Measurements from ENCODE around the gene GAGE12G.
"Not testable (repeated sequence)": the region's sequence is repeated elsewhere in the genome, so short reads cannot be mapped to it uniquely, and the experiment has no call there.

DNA sequence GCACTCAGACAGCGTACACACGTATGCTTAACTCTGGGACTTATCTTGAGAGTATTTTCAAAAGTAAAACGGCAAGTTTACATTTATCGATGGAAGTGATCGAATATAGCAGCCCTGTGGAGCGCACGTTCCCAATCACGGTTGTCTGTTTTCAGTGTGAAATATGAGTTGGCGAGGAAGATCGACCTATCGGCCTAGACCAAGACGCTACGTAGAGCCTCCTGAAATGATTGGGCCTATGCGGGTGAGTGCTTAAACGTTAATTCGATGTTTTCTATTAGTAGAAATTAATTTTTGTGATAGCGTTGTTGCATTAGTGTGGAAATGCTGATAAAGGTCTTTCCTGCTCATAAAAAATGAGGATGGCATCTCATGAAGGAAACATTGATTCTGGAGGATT is 20.3 kb downstream of the GAGE12G start:
- TF ChIP-seq, protein P1, sequence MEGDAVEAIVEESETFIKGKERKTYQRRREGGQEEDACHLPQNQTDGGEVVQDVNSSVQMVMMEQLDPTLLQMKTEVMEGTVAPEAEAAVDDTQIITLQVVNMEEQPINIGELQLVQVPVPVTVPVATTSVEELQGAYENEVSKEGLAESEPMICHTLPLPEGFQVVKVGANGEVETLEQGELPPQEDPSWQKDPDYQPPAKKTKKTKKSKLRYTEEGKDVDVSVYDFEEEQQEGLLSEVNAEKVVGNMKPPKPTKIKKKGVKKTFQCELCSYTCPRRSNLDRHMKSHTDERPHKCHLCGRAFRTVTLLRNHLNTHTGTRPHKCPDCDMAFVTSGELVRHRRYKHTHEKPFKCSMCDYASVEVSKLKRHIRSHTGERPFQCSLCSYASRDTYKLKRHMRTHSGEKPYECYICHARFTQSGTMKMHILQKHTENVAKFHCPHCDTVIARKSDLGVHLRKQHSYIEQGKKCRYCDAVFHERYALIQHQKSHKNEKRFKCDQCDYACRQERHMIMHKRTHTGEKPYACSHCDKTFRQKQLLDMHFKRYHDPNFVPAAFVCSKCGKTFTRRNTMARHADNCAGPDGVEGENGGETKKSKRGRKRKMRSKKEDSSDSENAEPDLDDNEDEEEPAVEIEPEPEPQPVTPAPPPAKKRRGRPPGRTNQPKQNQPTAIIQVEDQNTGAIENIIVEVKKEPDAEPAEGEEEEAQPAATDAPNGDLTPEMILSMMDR (conservative IDR thresholded peaks at IDR 0.05; ENCODE audit: low read depth, low read length): not testable (repeated sequence)
- not testable (repeated sequence) for TF ChIP-seq FOS (IDR thresholded peaks at IDR 0.05; ENCODE audit: low read depth, low read length)
